HCT116 (cell line): Measurements from ENCODE around the gene MMD. TPM values are rescaled to one million over a fixed set of nuclear protein-coding genes. Genes with fewer than 3 reads are reported as not detected.

Experiments used
- ATAC-seq: fragments of 200-7000 bp; cut with Tn5 transposase; 2 replicates; pipeline ENCODE4 v1.9.1; 2020; ENCODE audit warnings: mild to moderate bottlenecking, moderate library complexity
- BruUV-seq: library from RNA; stranded (reverse); fragments of 400-500 nt; replicated peaks from 2 replicates; lab custom pipeline; 2021; lab: Mats Ljungman, UMichigan
- CTCF ChIA-PET: fragments of 300-600 bp; sonication (Branson Sonifier 250); formaldehyde crosslinking; loops from one replicate; lab custom pipeline; 2021; ENCODE audit warnings: antibody characterized with exemption; lab: Charles Lee
- POLR2A ChIA-PET: fragments of 300-600, 350-600 bp; sonication (Branson Sonifier 250); formaldehyde crosslinking; loops from one replicate; lab custom pipeline; 2021; ENCODE audit warnings: antibody characterized with exemption; lab: Charles Lee
- RAD21 ChIA-PET, 2 experiments: fragments of 300-600 bp; sonication (Branson Sonifier 250); formaldehyde crosslinking; loops; one replicate each; lab custom pipeline; 2023; ENCODE audit warnings: low total read pairs in 2 of 2; ENCODE audit not compliant: uncharacterized antibody in 2 of 2, unreplicated experiment in 2 of 2, low non-redundant PET in 1 of 2; lab: Charles Lee
- DNase-seq: peaks from one replicate; pipeline ENCODE4 v3.0.0-alpha.2; 2010; ENCODE audit warnings: low read depth, low spot score
- H2AFZ ChIP-seq: fragments of 200-600 bp; shearing (Covaris generic), sonication (generic); 2 replicates; pipeline ENCODE4 v1.6.1; 2017; ENCODE audit warnings: low read depth, mixed run types, mixed read lengths, antibody characterized with exemption, low read length; ENCODE audit not compliant: poor library complexity, severe bottlenecking
- H3K27ac ChIP-seq: 2 replicates; pipeline ENCODE4 v1.5.1; 2012; ENCODE audit warnings: low read depth, low read length
- H3K27me3 ChIP-seq: fragments of 200-600 bp; sonication (generic); 2 replicates; pipeline ENCODE4 v1.6.1; 2016; ENCODE audit warnings: mixed run types, low read length, mixed read lengths; ENCODE audit not compliant: insufficient read depth
- H3K36me3 ChIP-seq, 2 experiments: fragments of 200-500 bp in 1 of 2; fragments of 200-600 bp in 1 of 2; sonication (Bioruptor generic) in 1 of 2; sonication (generic) in 1 of 2; 2 replicates each; pipeline versions ENCODE4 v1.5.1 to v1.6.1; 2014 to 2016; ENCODE audit warnings: low read length in 2 of 2, inconsistent platforms in 1 of 2, mixed read lengths in 1 of 2, mixed run types in 1 of 2; ENCODE audit not compliant: insufficient read depth in 2 of 2, control insufficient read depth in 1 of 2
- H3K4me1 ChIP-seq, 2 experiments: fragments of 200-600 bp in 1 of 2; sonication (generic) in 1 of 2; 2 replicates each; pipeline versions ENCODE4 v1.5.1 to v1.6.1; 2012 to 2017; ENCODE audit warnings: low read length in 2 of 2, inconsistent platforms in 1 of 2, mild to moderate bottlenecking in 1 of 2, mixed read lengths in 1 of 2, mixed run types in 1 of 2, moderate library complexity in 1 of 2; ENCODE audit not compliant: insufficient read depth in 2 of 2, control insufficient read depth in 1 of 2
- H3K4me2 ChIP-seq: fragments of 200-600 bp; sonication (generic); 2 replicates; pipeline ENCODE4 v1.6.1; 2017; ENCODE audit warnings: mixed run types, low read length, mixed read lengths
- H3K4me3 ChIP-seq, 2 experiments: fragments of 200-600 bp in 1 of 2; sonication (generic) in 1 of 2; replicated peaks in 1 of 2; 2 replicates each; pipeline ENCODE4 v1.5.1; 2011 to 2016; ENCODE audit warnings: low read length in 2 of 2, control low read depth in 1 of 2, low read depth in 1 of 2, mild to moderate bottlenecking in 1 of 2, mixed read lengths in 1 of 2, mixed run types in 1 of 2
- H3K79me2 ChIP-seq: fragments of 200-600 bp; sonication (generic); 2 replicates; pipeline ENCODE4 v1.6.1; 2017; ENCODE audit warnings: mild to moderate bottlenecking, mixed run types, low read length, moderate library complexity, mixed read lengths; ENCODE audit not compliant: insufficient read depth
- H3K9ac ChIP-seq: fragments of 200-600 bp; sonication (generic); 2 replicates; pipeline ENCODE4 v1.6.1; 2016; ENCODE audit warnings: low read length, mixed read lengths
- H3K9me2 ChIP-seq: fragments of 200-600 bp; sonication (generic), shearing (Covaris generic); 2 replicates; pipeline ENCODE4 v1.6.1; 2017; ENCODE audit warnings: mixed run types, mild to moderate bottlenecking, moderate library complexity; ENCODE audit not compliant: insufficient read depth
- H3K9me3 ChIP-seq, 2 experiments: fragments of 200-500 bp in 1 of 2; fragments of 200-600 bp in 1 of 2; sonication (Bioruptor generic) in 1 of 2; sonication (generic) in 1 of 2; 2 replicates each; pipeline ENCODE4 v1.6.1; 2014 to 2017; ENCODE audit warnings: low read length in 2 of 2, mixed read lengths in 2 of 2, inconsistent platforms in 1 of 2, low read depth in 1 of 2, mild to moderate bottlenecking in 1 of 2, mixed run types in 1 of 2, moderate library complexity in 1 of 2; ENCODE audit not compliant: control insufficient read depth in 1 of 2, insufficient read depth in 1 of 2
- H4K20me1 ChIP-seq: fragments of 200-600 bp; sonication (generic), shearing (Covaris generic); 2 replicates; pipeline ENCODE4 v1.6.1; 2017; ENCODE audit warnings: mixed run types, mild to moderate bottlenecking, moderate library complexity; ENCODE audit not compliant: insufficient read depth
- CBX3 ChIP-seq: IDR thresholded peaks from 2 replicates; pipeline ENCODE4 v1.6.1; 2012; ENCODE audit warnings: low read depth
- CEBPB ChIP-seq: IDR thresholded peaks from 2 replicates; pipeline ENCODE4 v1.6.1; 2012; ENCODE audit warnings: low read depth
- CTCF ChIP-seq, 3 experiments: fragments of 200-600 bp in 1 of 3; sonication (generic) in 1 of 3; IDR thresholded peaks in 2 of 3; conservative IDR thresholded peaks in 1 of 3; 2 replicates each; pipeline ENCODE4 v1.5.1; 2012 to 2017; ENCODE audit warnings: low read depth in 2 of 3, low read length in 2 of 3, antibody characterized with exemption in 1 of 3, borderline replicate concordance in 1 of 3, control low read depth in 1 of 3, mild to moderate bottlenecking in 1 of 3, mixed read lengths in 1 of 3, mixed run types in 1 of 3, moderate library complexity in 1 of 3; ENCODE audit not compliant: insufficient read depth in 1 of 3
- EGR1 ChIP-seq: IDR thresholded peaks from 2 replicates; pipeline ENCODE4 v1.6.1; 2012; ENCODE audit warnings: low read depth
- ELF1 ChIP-seq: IDR thresholded peaks from 2 replicates; pipeline ENCODE4 v1.6.1; 2012; ENCODE audit warnings: low read depth, borderline replicate concordance
- FOSL1 ChIP-seq: IDR thresholded peaks from 2 replicates; pipeline ENCODE4 v1.6.1; 2012; ENCODE audit warnings: low read depth
- JUND ChIP-seq: IDR thresholded peaks from 2 replicates; pipeline ENCODE4 v1.6.1; 2012
- POLR2A ChIP-seq: IDR thresholded peaks from 2 replicates; pipeline ENCODE4 v1.7.0; 2011; ENCODE audit warnings: borderline replicate concordance; ENCODE audit not compliant: insufficient read depth, insufficient read length; ENCODE audit errors: extremely low read depth
- POLR2AphosphoS5 ChIP-seq: IDR thresholded peaks from 2 replicates; pipeline ENCODE4 v1.6.1; 2011; ENCODE audit warnings: mild to moderate bottlenecking, low read depth, low read length, moderate library complexity
- REST ChIP-seq: IDR thresholded peaks from 2 replicates; pipeline ENCODE4 v1.6.1; 2012; ENCODE audit warnings: low read depth
- ZFX ChIP-seq: fragments of 450-650 bp; IDR thresholded peaks from 2 replicates; pipeline ENCODE4 v1.6.1; 2017
- ZNF274 ChIP-seq: fragments of 200-500 bp; sonication (Bioruptor generic); IDR thresholded peaks from 2 replicates; pipeline ENCODE4 v1.6.1; 2014; ENCODE audit warnings: mild to moderate bottlenecking, low read depth, low read length, inconsistent platforms
- intact Hi-C: fragments of 100-400 bp; cut with micrococcal nuclease; formaldehyde crosslinking; loops from 2 replicates; pipeline ENCODE4 v1.10.0; 2022
- total RNA-seq: library from RNA; stranded (reverse); gene quantifications from one replicate; pipeline ENCODE4 v1.2.1, GENCODE V29; 2021; ENCODE audit not compliant: unreplicated experiment

Gene MMD
- total RNA-seq, 1 experiment from 2014 or later, result 21.3 TPM

GRCh38 chr17:55417411-55418268 lies 4.0 kb downstream of the MMD start:
- Histone ChIP-seq H3K27ac (no peak overlapping the region), H3K79me2 (peaks cover 7% of the 10 kb centered on the region; the same call in 1 of the 2 replicates), H3K36me3 (peaks cover 0 to 4% of the 10 kb centered on the region in 2 experiments; a peak in 1 of 4 replicates), H3K4me3 (no peak overlapping the region), H3K4me2 (no peak overlapping the region), H2AFZ (no peak overlapping the region), H3K4me1 (peaks cover 8 to 14% of the 10 kb centered on the region in 2 experiments; a peak in 3 of 4 replicates), H4K20me1 (no peaks in the 10 kb centered on the region), H3K9me2 (no peaks in the 10 kb centered on the region), H3K9me3 (no peaks in the 10 kb centered on the region), H3K27me3 (no peaks in the 10 kb centered on the region), H3K9ac (no peak overlapping the region)
- no peak for TF ChIP-seq CTCF (IDR thresholded peaks at IDR 0.05 in 2 of 3, conservative IDR thresholded peaks at IDR 0.05 in 1 of 3; ENCODE audit: borderline replicate concordance in 1 of 3, insufficient read depth in 1 of 3, low read depth in 2 of 3, low read length in 2 of 3)
- TF ChIP-seq REST, result no peak
- TF ChIP-seq ELF1, result no peak
- TF ChIP-seq CBX3, result no peak
- TF ChIP-seq POLR2AphosphoS5, result no peak
- no peak for TF ChIP-seq FOSL1
- TF ChIP-seq ZNF274, result no peak
- TF ChIP-seq EGR1, result no peak
- TF ChIP-seq JUND, result no peak
- TF ChIP-seq CEBPB, result no peak
- no peak for TF ChIP-seq ZFX
- no peak for TF ChIP-seq POLR2A
- BruUV-seq, result no TSS peak
- DNase-seq, result no peak
- POLR2A ChIA-PET, result no interaction called here
- CTCF ChIA-PET, result no interaction called here
- ATAC-seq, result no peak
- intact Hi-C loops, result no loop called here
- RAD21 ChIA-PET, result no interaction called here
